ENCODE data around the gene GABRA4.
A peak's percentile ranks its signal among the peaks of the same experiment; 100 is the strongest.

Gene GABRA4

DNA sequence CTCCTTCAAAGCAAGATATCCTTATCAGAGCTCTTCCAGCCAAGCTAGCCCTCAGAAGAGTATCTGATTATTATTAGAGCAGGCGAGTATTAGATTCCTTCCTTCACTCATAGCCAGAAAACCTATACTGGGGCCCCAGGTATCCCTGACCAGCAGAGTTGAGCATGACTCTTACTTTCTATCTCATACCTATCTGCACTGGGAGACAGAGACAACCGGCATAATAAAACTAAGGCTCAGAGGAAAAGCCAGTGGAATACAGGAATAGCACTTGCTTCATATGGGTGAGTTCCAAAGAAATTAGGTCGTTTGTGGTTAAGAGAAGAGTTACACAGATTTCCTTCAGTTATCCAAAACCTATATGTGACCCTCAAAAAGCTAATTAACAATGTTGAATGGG is 42.6 kb downstream of the GABRA4 start:
- DNase-seq (ENCODE audit: low read depth in 2 of 2) = no peak
- no peak overlapping the region for H3K4me3 ChIP-seq (replicated peaks in 1 of 2; ENCODE audit: low read depth in 2 of 2, low read length in 2 of 2)
- TF ChIP-seq, protein P1, sequence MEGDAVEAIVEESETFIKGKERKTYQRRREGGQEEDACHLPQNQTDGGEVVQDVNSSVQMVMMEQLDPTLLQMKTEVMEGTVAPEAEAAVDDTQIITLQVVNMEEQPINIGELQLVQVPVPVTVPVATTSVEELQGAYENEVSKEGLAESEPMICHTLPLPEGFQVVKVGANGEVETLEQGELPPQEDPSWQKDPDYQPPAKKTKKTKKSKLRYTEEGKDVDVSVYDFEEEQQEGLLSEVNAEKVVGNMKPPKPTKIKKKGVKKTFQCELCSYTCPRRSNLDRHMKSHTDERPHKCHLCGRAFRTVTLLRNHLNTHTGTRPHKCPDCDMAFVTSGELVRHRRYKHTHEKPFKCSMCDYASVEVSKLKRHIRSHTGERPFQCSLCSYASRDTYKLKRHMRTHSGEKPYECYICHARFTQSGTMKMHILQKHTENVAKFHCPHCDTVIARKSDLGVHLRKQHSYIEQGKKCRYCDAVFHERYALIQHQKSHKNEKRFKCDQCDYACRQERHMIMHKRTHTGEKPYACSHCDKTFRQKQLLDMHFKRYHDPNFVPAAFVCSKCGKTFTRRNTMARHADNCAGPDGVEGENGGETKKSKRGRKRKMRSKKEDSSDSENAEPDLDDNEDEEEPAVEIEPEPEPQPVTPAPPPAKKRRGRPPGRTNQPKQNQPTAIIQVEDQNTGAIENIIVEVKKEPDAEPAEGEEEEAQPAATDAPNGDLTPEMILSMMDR (IDR thresholded peaks at IDR 0.05; ENCODE audit: low read depth, low read length) = no peak

- TF ChIP-seq, protein P1 (IDR thresholded peaks at IDR 0.05; ENCODE audit: low read depth, low read length) = no peak
- H3K4me3 ChIP-seq (replicated peaks in 1 of 2; ENCODE audit: low read depth in 2 of 2, low read length in 2 of 2) = no peak overlapping the region
- DNase-seq (ENCODE audit: low read depth in 2 of 2) = no peak
Measured at GRCh38 chr4:46949822-46950221, 43.6 kb downstream of the GABRA4 start.

DNA sequence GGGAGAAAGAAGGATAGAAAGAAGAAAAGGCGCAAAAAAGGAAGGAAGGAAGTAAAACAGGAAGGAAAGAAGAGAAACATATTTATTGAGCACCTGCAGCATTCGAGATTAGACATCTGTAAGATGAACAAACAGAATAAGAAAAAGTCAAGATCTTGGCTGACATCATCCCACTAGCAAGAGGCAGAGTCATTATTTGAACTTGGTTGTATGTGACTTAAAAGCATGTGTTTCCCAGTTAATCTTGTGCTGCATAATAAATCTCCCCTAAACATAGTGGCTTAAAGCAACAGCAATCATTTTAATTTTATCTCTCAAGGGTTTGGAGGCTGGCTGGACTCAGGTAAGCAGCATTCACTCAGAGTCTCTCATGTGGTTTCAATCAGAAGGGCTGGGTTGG is 45.8 kb downstream of the GABRA4 start:
- DNase-seq (ENCODE audit: low read depth in 2 of 2) = no peak
- H3K4me3 ChIP-seq (replicated peaks in 1 of 2; ENCODE audit: low read depth in 2 of 2, low read length in 2 of 2) = no peak overlapping the region
- TF ChIP-seq, protein P1 (IDR thresholded peaks at IDR 0.05; ENCODE audit: low read depth, low read length) = no peak

GRCh38 chr4:46946919-46947536 is 46.4 kb downstream of the GABRA4 start:
- DNase-seq (ENCODE audit: low read depth in 2 of 2) = peak; percentile 36 to 58

DNA sequence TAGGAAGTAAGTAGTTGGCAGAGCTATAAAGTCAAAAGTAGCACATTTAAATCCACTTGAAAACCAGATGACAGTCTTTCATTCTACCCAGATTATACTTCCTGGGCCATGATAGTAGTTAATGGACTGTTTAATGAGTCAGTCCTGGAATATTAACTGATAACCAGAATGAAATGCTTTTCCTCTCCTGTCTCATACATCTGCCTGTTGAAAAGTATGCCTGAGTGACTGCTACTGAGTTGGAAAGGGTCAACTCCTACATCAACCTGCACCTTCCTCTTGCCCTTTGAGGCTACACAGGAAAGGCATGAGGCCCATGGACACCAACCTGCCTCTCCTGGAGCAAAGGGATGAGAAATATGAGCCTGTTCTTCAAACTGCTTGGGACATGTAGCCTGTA is 48.3 kb downstream of the GABRA4 start:
- TF ChIP-seq, protein P1 (IDR thresholded peaks at IDR 0.05; ENCODE audit: low read depth, low read length) = no peak
- DNase-seq (ENCODE audit: low read depth in 2 of 2) = no peak
- H3K4me3 ChIP-seq (replicated peaks in 1 of 2; ENCODE audit: low read depth in 2 of 2, low read length in 2 of 2) = no peak overlapping the region

More at GRCh38 chr4:46946919-46947536, 46.4 kb downstream of the GABRA4 start:
- H3K4me3 ChIP-seq (replicated peaks in 1 of 2; ENCODE audit: low read depth in 2 of 2, low read length in 2 of 2) = no peak overlapping the region
- TF ChIP-seq, protein P1 (IDR thresholded peaks at IDR 0.05; ENCODE audit: low read depth, low read length) = no peak

DNA sequence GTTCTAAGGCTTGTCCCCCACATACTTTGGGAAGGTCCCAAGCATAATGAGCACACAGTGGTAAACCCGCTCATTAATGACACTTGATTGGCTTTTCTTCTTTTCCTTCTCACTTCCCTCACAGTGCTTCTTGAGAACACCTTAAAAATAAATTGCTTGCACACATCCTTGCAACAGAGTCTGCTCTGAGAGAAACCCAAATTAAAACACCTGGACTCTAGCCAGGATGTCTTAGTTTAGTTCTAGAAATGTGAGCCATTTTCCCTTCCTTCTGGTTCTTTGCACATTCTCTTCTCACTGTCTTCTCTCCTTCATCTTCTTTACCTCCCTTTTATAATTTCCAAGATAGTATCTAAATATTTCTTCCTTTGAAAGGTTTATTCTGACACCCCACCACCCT is 49.0 kb downstream of the GABRA4 start:
- no peak for DNase-seq (ENCODE audit: low read depth in 2 of 2)

More for the DNA sequence above, 49.0 kb downstream of the GABRA4 start:
- TF ChIP-seq, protein P1 (IDR thresholded peaks at IDR 0.05; ENCODE audit: low read depth, low read length) = no peak
- H3K4me3 ChIP-seq (replicated peaks in 1 of 2; ENCODE audit: low read depth in 2 of 2, low read length in 2 of 2) = no peak overlapping the region
